Amniotic stem cell (primary cell): ENCODE measurements around the gene PTCRA.
"Not testable (repeated sequence)": the region's sequence is repeated elsewhere in the genome, so short reads cannot be mapped to it uniquely, and the experiment has no call there.

Experiments used
- DNase-seq: peaks from one replicate; lab custom pipeline; 2025; lab: John Stamatoyannopoulos, UW

Gene PTCRA

DNA sequence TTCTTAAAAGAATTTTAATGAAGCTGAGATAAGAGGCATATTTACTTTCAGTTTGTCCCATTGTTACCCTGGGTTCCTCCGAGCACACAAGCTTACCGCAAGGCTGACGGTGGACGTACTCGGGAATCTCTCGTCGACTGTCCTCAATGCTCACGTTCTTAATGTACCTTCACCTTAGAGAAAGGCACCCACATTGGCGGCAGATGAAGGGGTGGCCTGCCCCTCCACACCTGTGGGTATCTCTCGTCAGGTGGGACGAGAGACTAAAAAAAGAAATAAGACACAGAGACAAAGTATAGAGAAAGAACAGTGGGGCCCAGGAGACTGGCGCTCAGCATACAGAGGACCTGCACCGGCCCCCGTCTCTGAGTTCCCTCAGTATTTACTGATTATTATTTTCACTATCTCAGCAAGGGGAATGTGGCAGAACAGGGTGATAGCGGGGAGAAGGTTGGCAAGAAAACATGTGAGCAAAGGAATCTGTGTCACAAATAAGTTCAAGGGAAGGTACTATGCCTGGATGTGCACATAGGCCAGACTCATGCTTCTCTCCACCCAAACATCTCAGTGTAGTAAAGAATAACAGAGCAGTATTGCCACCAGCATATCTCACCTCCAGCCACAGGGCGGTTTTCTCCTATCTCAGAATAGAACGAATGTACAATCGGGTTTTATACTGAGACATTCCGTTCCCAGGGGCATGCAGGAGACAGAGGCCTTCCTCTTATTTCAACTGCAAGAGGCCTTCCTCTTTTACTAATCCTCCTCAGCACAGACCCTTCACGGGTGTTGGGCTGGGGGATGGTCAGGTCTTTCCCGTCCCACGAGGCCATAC lies 13.2 kb upstream of the PTCRA start:
- not testable (repeated sequence) for DNase-seq

- no peak for DNase-seq
These were observed 11.4 kb upstream of the PTCRA start for GRCh38 chr6:42904467-42904866.

DNA sequence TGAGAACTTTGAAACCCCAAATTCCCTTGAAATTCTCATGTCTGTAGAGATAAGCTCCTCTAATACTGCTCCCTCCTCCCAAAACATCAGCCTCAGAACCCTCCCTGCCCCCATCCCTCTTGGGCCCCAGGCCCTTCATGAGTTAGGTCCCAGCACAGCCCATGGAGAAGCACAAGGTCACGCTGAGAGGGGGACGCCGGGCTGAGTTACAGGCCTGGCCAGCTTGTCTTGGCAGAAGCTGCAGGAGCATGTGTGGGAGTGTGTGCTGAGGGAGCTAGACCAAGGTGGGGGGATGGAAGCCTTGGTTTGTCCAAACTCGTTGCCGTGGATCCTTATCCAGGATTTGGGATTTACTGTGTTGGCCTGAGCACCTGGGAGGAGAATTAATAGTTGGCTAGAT lies 8.5 kb upstream of the PTCRA start:
- DNase-seq: no peak

GRCh38 chr6:42909835-42910234 lies 6.0 kb upstream of the PTCRA start:
- DNase-seq: no peak

DNA sequence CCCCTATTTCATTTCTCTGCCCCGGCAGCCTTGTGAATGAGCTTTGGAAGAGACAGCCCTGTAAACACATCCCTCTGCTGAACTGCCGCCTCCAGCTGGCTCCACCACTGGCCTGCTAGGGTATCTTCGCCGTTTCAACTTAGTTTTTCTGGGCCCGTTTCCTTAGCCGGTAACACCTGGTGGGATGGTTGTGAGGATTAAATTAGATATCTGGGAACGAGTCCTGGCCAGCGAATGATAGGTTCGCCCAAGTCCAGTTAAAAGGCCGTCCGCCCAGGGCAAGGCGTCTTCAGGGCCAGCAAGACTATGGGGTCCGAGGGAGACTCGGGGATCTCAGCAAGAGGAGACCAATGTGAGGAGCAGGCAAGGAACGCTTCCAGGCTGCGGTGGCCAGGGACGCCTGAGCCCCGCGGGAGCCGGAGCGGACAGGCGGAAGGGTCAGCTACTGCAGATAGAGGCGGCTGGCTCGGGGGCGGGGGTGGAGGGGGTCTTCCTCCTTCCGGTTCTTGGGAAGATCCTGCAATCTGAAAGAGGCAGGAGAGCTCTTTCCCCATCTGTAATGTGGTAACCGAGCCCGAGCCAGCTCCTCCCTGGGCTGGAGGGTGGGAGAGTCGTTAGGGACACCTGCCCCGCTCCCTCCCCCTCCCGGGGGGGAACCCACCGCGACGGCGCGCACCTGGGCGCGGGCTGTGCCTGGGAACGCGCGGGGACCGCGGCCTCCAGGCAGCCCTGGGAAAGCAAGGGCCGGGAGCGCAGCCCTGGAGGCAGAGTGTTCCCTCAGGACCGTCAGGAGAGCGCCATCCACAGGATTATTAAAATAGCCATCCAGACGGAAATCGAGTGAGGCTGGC lies 4.5 kb upstream of the PTCRA start:
- DNase-seq: no peak

DNA sequence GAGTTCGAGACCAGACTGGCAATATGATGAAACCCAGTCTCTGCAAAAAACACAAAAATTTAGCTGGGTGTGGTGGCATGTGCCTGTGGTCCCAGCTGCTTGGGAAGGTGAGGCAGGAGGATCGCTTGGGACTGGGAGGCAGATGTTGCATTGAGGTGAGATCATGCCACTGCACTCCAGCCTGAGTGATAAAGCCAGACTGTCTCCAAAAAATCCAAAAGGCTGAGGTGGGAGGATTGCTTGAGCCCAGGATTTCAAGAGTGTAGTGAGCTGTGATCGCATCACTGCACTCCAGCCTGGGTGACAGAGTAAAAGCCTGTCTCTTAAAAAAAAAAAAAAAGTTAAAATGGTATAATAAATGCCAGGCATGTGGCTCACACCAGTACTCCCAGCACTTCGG lies 1.3 kb upstream of the PTCRA start:
- DNase-seq: no peak

- no peak for DNase-seq
These were observed 435 bp downstream of the PTCRA start for GRCh38 chr6:42916288-42916687.

DNA sequence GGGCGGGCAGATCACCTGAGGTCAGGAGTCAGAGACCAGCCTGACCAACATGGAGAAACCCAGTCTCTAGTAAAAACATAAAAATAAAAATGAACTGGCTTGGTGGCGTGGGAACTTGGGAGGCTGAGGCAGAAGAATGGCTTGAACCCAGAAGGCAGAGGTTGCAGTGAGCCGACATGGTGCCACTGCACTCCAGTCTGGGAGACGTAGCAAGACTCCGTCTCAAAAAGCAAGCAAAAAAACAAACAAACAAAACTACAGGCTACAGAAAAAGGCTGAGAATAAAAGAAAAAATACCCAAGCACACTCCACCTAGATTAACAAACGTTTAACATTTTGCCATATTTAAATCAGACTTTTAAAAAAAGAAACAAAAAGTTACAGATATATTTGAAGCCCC lies 5.9 kb downstream of the PTCRA start:
- no peak for DNase-seq

DNA sequence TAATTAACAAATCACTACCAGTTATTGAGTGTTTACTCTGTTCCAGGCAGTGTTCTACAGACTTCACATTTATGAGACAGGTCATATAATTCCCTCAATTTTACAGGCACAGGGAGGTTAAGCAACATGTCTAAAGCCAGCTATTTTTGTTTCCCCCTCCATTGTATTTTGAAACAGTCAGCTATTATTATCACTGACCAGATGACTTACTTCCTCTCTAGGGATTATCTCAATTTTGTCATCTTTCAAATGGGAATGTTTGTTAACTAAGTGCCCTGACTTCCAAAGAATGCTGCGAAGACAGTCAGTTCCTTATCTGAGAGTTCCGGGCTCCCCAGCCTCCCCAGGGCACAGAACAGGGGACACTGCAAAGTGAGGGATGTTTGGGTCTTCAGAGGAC lies 7.8 kb downstream of the PTCRA start:
- no peak for DNase-seq

DNA sequence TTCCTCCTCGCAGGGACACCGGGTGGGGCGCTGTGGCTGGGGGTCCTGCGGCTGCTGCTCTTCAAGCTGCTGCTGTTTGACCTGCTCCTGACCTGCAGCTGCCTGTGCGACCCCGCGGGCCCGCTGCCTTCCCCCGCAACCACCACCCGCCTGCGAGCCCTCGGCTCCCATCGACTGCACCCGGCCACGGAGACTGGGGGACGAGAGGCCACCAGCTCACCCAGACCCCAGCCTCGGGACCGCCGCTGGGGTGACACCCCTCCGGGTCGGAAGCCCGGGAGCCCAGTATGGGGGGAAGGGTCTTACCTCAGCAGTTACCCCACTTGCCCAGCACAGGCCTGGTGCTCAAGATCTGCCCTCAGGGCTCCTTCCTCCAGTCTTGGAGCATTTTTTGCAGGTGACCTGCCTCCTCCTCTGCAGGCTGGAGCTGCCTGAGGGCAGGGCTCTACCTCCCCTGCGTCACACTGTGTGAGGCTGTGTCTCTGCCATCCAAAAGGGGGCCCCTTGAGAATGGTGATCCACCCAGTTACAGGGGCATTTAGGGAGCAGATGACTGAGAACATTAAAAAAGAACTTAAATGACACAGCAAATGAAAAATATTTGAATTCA lies 9.5 kb downstream of the PTCRA start:
- no peak for DNase-seq

DNA sequence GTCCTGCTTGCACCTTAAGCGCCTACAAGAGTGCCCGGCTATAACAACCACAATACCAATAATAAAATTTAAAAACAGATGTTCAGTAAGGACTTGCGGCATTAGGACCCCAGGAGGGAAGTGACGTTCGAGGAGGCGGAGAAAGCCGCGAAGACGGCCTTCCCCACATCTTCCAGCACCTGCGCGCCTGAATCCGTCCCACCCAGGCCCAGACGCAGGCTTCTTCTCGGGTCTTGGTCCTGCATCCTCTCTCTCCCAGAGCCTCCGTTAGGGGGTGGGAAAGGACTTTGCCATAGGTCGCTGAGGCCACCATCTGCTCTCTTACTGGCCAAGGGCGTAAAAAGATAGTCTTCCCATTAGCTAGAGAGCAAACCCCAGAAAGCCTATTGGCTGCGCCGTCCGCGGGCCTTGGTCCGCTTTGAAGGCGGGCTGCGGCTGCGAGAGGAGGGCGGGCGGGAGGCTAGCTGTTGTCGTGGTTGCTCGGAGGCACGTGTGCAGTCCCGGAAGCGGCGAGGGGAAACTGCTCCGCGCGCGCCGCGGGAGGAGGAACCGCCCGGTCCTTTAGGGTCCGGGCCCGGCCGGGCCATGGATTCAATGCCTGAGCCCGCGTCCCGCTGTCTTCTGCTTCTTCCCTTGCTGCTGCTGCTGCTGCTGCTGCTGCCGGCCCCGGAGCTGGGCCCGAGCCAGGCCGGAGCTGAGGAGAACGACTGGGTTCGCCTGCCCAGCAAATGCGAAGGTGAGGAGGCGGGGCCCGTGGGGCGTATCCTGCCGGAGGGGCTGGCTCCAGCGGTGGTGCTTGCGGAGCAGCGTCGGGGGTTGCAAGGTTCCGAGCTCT lies 13.3 kb downstream of the PTCRA start, which contains the start of gene CNPY3:
TSS of gene CNPY3 (plus strand) at position 495 of the 835 bp plus-strand sequence. CDS start at position 586, 91 bp downstream.
- DNase-seq: peak; percentile 87

DNA sequence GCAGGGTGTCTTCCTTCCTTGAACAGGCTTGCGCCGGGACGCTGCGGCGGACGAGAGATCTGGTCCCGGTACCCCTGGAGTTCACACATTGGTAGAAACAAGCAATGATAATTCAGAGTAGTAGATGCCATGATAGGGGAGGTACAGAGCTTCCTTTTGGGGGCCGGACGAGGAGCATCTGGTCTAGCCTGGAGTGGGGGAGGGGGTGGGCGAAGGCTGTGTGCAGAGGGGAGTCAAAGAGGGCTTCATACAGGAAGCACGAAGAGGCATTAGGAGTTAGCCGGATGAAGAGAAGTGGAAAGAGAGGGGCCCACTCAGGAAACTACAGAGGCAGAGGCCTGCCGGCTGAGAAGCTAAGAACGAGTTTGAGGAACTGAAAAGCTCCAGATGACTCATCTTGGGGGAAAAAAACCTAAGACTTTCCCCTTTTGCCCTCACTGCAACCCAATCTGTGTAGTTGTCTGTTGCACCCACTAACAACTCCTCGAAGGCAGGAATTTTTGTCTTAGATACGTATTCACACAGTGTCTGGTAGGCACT lies 14.0 kb downstream of the PTCRA start:
- DNase-seq: peak; percentile 57

- no peak for DNase-seq
These were observed 16.6 kb downstream of the PTCRA start for GRCh38 chr6:42932412-42932811.

- no peak for DNase-seq
These were observed 17.4 kb downstream of the PTCRA start for GRCh38 chr6:42933205-42933604.

DNA sequence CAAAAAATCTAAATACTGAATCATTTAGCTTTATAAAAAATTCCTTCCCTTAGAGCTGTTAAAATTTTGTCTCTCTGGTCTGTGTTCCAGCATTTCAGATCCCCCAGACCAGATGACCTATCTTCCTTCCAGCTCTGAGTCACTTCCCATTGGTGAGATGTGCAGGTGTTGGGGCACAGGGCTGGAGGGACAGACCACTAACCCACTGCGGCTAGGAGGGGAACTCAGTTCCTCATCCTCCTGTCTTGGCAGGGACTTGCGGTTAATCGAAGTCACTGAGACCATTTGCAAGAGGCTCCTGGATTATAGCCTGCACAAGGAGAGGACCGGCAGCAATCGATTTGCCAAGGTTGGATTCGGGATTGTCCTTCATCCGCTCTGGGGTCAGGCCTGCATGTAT lies 19.5 kb downstream of the PTCRA start:
- no peak for DNase-seq

DNA sequence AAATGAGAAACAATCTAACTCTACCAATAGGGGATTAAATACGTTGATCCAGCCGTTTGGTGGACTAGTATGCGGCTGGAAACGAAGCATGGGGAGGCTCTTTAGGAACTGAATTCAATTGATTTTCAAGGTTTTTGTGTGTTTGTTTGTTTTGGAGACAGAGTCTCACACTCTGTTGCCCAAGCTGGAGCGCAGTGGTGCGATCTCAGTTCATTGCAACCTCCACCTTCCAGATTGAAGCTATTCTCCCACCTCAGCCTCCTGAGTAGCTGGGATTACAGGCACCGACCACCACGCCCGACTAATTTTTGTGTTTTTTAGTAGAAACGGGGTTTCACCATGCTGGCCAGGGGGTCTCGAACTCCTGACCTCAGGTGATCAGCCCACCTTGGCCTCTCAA lies 20.5 kb downstream of the PTCRA start:
- DNase-seq: no peak

- DNase-seq: no peak
These were observed 21.9 kb downstream of the PTCRA start for GRCh38 chr6:42937548-42938427.

GRCh38 chr6:42938428-42938796 lies 22.6 kb downstream of the PTCRA start:
- no peak for DNase-seq

DNA sequence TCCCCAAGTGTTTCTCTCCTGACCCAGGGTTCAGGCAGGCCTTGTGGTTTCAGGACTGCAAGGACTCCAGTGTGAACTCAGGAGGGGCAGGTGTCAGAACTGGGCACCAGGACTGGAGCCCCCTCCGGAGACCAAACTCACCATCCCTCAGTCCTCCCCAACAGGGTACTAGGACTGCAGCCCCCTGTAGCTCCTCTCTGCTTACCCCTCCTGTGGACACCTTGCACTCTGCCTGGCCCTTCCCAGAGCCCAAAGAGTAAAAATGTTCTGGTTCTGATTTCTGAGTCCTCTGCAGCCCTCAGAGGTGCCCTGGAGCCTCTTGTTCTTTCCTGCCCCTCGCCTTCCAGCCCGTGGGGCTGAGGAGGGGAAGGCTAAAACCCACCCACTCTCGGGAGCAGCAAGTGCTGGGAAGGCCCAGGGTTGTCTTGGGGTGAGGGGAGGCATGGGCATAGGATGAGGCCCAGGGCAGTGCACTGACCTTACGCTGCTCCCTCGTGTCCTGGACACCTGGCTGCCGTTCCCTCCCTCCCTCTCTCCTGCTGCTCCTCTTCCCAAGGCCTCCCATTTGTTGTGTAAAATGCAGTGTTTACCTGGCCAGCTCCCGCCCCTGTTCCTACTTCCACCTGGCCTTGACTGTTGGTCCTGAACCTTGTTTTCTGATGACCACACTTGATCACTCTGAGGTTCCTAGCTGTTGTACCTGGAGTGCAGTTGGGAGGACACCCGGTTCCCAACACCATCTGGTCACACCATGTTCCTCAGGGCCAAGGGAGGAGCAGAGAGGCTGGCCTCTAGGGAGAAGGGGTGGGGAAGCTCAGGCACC lies 23.3 kb downstream of the PTCRA start:
- no peak for DNase-seq

DNA sequence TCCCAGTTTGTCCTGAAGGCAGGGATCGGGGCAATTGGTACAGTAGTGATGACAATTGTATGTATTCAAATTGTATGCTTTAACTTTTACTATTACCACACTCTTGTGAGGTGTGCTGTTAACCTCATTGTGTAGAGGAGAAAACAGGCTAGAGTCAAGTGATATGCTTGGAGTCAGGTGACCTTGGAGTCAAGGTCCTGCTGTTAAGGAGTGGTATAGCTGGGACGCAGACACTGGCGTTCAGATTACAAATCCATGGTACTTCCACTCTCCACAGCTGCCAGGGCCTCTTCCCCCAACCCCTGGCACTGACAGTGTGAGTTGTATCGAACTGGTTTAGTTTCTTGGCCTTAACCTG lies 23.9 kb downstream of the PTCRA start:
- no peak for DNase-seq
